Activated CD4-positive, alpha-beta T cell treated with anti-CD3 and anti-CD28 coated beads for 48 hours (primary cell): ENCODE results near the gene MMP11.

Experiments used
- DNase-seq: peaks from one replicate; pipeline ENCODE4 v3.0.0-alpha.2; 2020

The MMP11 gene

GRCh38 chr22:23832226-23833016, 59.8 kb downstream of the MMP11 start:
- no peak for DNase-seq

- DNase-seq, result no peak
Observed at GRCh38 chr22:23833017-23833751, 60.5 kb downstream of the MMP11 start.
